Measurements from ENCODE around the gene EXOC2.

Gene EXOC2

DNA sequence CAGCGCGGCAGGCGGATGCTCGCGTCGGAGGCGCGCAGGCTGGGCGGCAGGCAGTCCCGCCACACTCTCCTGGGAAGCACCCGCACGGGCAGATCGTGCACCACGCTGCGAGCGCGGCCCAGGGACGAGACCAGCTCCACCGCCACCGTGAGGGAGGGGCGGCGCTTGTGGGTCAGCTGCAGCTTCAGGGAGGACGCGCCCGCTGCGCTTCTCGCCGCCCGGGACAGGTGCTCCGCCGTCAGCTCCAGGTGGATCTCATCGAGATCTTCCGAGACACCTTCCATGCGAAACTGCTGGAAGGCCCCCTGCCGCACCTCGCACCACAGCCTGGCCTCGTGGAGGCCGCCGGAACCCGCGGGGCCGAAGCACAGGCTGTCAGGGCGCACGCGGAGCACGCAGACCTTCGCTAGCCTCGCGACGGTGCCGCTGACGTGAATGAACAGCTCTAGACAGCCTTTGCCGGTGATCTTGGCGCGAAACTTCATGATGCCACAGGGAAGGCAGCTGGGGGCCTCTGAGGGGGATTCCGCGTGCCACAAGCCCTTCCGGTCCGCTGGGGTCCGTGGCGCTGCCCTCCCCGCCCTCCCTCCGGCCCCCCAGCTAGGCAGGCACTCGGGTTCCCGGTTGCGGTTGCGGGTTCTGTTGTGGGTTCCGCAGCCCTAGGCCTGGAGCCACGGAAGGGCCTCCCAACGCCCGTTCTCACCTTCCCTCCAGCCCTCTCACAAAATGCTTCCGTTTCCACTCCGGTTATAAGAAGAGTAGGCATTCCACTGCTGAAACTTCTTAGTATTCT lies 36.3 kb downstream of the EXOC2 start, which contains the start of gene HUS1B:
HUS1B (minus strand) TSS at position 641 of the 793 bp plus-strand sequence; CDS start at position 485, 156 bp downstream.
- H3K27ac ChIP-seq: no peak within 1 kb of the TSS
- TF ChIP-seq, protein P1, sequence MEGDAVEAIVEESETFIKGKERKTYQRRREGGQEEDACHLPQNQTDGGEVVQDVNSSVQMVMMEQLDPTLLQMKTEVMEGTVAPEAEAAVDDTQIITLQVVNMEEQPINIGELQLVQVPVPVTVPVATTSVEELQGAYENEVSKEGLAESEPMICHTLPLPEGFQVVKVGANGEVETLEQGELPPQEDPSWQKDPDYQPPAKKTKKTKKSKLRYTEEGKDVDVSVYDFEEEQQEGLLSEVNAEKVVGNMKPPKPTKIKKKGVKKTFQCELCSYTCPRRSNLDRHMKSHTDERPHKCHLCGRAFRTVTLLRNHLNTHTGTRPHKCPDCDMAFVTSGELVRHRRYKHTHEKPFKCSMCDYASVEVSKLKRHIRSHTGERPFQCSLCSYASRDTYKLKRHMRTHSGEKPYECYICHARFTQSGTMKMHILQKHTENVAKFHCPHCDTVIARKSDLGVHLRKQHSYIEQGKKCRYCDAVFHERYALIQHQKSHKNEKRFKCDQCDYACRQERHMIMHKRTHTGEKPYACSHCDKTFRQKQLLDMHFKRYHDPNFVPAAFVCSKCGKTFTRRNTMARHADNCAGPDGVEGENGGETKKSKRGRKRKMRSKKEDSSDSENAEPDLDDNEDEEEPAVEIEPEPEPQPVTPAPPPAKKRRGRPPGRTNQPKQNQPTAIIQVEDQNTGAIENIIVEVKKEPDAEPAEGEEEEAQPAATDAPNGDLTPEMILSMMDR (conservative IDR thresholded peaks at IDR 0.05): no peak
- no peak for TF ChIP-seq ZFX (IDR thresholded peaks at IDR 0.05)

DNA sequence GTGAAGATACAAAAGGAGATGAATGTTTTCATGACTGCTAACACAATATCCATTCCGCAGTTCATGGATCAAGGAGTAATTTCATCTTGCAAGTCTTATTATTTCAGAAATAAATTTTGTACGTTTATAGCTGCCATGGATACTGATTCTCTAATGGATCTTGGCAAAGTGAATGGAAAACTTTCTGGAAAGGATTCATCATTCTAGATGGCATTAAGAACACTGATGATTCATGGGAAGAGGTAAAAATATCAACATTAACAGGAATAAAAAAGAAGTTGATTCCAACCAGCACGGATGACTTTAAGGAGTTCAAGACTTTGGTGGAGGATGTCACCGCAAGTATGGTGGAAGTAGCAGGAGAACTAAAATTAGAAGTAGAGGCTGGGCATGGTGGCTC lies 38.8 kb downstream of the EXOC2 start:
- H3K27ac ChIP-seq: no peak overlapping the region
- TF ChIP-seq, protein P1 (conservative IDR thresholded peaks at IDR 0.05): no peak
- no peak for TF ChIP-seq ZFX (IDR thresholded peaks at IDR 0.05)

DNA sequence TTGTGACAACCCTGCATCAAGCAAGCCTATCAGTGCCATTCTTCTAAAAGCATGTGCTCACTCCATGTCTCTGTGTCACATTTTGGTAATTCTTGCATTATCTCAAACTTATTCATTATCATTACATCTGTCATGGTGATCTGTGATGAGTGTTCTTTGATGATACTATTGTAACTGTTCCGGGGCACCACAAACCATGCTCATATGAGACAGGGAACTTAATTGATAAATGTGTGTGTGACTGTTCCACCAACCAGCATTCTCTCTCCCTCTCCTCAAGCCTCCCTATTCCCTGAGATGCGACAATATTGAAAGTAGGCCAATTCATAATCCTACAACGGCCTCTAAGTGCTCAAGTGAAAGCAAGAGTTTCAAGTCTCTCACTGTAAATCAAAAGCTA lies 40.1 kb downstream of the EXOC2 start:
- no peak overlapping the region for H3K27ac ChIP-seq
- TF ChIP-seq, protein P1 (conservative IDR thresholded peaks at IDR 0.05): no peak
- TF ChIP-seq ZFX (IDR thresholded peaks at IDR 0.05): no peak

DNA sequence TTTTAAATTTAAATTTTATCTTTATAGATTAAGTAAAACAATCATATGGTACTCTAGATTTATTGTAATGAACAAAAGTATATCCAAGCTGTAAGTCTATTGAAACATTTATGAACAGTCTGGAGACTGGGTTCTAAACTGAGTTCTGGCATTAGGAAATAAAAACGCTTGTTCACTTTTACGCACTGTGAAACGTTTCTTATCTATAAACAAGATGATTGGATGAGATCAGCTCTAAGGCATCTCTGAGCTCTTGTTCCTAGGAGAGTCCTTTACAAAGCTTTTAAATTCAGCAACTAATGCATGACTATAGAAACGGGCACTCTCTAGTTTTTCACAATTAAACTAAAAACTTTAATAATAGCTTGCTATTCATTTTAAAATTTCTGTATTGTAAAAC lies 42.8 kb downstream of the EXOC2 start:
- no peak overlapping the region for H3K27ac ChIP-seq
- TF ChIP-seq, protein P1 (conservative IDR thresholded peaks at IDR 0.05): no peak
- TF ChIP-seq ZFX (IDR thresholded peaks at IDR 0.05): no peak

DNA sequence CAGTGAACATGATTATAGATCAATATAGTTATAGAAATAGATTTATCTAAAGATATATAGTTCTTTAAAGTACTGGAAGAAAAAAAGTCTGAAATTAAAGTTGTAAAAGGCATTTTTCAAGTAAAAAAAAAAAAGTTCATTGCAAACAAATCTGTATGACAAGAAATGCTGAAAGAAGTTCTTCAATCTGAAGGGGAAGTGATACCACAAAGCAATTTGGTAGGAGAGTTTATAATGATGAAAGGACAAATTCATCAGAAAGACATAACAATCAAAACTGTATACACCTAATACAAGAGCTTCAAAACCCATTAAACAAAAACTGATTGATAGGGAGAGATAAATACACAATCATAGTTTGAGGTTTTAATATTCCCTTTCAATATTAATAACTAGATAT lies 50.1 kb downstream of the EXOC2 start:
- TF ChIP-seq, protein P1 (conservative IDR thresholded peaks at IDR 0.05): no peak
- no peak for TF ChIP-seq ZFX (IDR thresholded peaks at IDR 0.05)
- no peak overlapping the region for H3K27ac ChIP-seq

DNA sequence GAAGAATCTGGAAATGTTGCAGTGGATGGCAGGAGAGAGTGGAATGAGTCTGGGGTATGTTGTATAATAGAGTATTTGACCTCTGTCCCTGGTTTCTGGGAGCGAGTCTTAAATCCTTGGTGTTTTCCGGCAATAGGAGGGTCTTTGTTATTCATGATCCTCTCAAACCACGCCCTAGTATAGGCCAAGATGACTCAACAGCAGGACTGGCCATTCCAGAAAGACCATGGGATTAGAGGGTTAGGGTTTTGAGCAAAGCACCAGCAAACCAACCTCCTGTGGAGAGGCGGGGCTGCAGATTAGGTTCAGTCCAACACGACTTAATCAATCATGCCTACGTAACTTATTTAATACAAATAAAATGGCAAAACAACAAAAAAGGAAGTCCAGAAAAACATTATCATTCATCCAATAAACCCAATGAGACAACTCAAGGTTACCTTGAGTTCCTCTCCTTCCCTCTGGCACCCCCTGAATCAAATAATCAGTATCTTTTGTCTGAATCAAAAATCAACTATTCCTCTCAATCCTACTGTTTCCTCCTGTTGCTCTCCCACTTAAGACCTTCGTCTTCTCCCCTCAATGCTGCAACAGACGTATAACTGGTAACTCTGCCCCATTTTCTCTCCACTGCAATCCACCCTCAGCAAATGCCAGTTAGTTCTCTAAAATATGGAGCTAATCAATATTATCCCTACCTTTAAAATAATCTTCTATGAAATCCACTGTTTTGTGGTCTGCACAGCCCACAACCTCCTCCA lies 51.5 kb downstream of the EXOC2 start:
- no peak overlapping the region for H3K27ac ChIP-seq
- TF ChIP-seq ZFX (IDR thresholded peaks at IDR 0.05): no peak
- TF ChIP-seq, protein P1 (conservative IDR thresholded peaks at IDR 0.05): no peak

DNA sequence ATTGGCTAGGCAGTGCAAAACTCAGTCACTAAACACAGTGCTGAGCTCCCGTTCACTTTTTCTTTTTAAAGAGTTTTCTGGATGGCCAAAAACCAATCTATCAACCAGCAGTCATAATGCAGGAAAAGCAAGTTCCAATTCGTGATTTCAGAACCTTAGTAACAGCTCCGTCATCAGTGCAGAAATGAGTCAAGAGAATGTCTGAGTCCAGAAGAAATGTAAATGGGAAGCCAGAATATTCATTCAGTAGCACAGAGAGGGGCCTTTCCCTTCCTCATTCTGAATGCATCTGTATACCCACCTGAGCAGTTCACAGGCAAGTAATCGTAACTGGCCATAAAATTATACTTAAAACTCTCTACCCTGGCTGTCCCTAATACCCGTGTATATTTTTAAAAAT lies 56.5 kb downstream of the EXOC2 start:
- TF ChIP-seq, protein P1 (conservative IDR thresholded peaks at IDR 0.05): no peak
- TF ChIP-seq ZFX (IDR thresholded peaks at IDR 0.05): no peak
- H3K27ac ChIP-seq: no peak overlapping the region

Measured in C4-2B (cell line).